ENCODE results near the gene OR11H1. TPM values are rescaled to one million over a fixed set of nuclear protein-coding genes. Genes with fewer than 3 reads are reported as not detected.
"Not testable (repeated sequence)": the region's sequence is repeated elsewhere in the genome, so short reads cannot be mapped to it uniquely, and the experiment has no call there.

OR11H1 gene, protein sequence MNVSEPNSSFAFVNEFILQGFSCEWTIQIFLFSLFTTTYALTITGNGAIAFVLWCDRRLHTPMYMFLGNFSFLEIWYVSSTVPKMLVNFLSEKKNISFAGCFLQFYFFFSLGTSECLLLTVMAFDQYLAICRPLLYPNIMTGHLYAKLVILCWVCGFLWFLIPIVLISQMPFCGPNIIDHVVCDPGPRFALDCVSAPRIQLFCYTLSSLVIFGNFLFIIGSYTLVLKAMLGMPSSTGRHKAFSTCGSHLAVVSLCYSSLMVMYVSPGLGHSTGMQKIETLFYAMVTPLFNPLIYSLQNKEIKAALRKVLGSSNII
- total RNA-seq (2014; rRNA removed; shearing (Covaris generic)): not detected in 2 replicates
- not detected in 2 replicates for polyA plus RNA-seq (2015; cell fraction: cytosol; rRNA removed)
- polyA plus RNA-seq (2015; cell fraction: nucleus; rRNA removed): not detected in 2 replicates

- DNase-seq (ENCODE audit: low read depth, low spot score); in situ Hi-C loops (cut with HindIII; ENCODE audit: low pct_unique_long_range_greater_than_20kb, low sequenced_read_pairs): not testable (repeated sequence)
These were observed at the start of gene OR11H1 for GRCh38 chr22:15527892-15528291. Gene OR11H1 (plus strand): TSS chr22:15528192. CDS start chr22:15528192, 0 bp downstream.

GRCh38 chr22:15509967-15510366 lies 18.0 kb upstream of the OR11H1 start:
- DNase-seq (ENCODE audit: low read depth, low spot score); in situ Hi-C loops (cut with HindIII; ENCODE audit: low pct_unique_long_range_greater_than_20kb, low sequenced_read_pairs): not testable (repeated sequence)

DNA sequence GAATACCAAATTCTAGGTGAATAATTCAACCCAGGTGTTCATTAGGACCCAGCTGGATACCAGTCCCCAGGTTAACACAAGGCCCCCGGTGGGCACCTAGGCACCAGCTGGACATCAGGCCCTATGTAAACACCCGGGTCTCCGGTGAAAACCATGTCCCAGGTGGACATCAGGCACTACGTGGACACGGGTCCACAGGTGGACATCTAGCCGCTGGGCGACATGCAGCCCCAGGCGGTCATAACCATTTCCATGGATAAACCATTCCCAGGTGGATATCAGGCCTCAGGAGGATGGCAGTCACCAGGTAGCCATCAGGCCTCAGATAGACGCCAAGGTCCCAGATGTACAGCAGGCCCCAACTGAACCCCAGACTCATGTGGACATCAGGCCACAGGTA lies 12.1 kb upstream of the OR11H1 start:
- in situ Hi-C loops (cut with HindIII; ENCODE audit: low pct_unique_long_range_greater_than_20kb, low sequenced_read_pairs); DNase-seq (ENCODE audit: low read depth, low spot score): not testable (repeated sequence)

- DNase-seq (ENCODE audit: low read depth, low spot score); in situ Hi-C loops (cut with HindIII; ENCODE audit: low pct_unique_long_range_greater_than_20kb, low sequenced_read_pairs): not testable (repeated sequence)
These were observed 25.8 kb downstream of the OR11H1 start for GRCh38 chr22:15553767-15554166.

DNA sequence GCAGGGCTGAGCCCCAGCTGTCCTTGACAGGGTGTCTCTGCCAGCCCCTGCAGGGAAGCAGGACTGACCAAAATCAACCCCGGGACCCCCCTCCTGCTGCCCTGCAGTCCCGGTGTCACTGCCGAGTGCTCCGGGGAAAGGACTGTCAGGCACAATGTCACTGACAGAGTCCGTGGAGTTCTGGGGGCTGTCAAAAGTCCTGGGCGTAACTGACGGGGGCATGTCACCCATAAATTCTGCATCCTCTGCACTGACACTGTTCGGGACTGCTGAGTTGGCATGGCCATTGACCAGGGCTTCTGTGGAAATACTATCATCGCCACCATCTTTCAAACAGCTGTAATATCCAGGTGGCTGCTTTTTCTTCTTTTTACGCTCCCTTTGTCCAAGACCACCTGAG lies 35.5 kb downstream of the OR11H1 start:
- DNase-seq (ENCODE audit: low read depth, low spot score); in situ Hi-C loops (cut with HindIII; ENCODE audit: low pct_unique_long_range_greater_than_20kb, low sequenced_read_pairs): not testable (repeated sequence)

DNA sequence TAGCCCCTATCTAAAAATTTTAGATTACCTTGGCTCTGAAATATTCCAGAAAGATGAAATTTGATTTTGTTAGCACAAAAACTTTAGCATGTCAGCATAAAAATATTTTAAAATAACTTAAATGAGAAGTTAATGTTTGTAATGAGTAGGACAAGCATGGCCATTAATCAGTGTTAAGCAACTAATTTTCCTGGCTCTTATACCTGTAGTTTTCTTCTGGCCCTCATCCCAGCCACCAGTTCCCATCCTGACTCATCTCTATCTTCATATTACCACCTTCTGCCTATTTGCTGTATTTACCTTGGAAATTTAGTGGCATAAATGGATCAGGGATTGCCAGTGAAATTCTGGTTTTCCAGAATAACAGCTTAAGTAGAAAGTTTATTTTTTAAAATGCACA lies 37.1 kb downstream of the OR11H1 start:
- in situ Hi-C loops (cut with HindIII; ENCODE audit: low pct_unique_long_range_greater_than_20kb, low sequenced_read_pairs): not testable (repeated sequence)

More for the DNA sequence above, 37.1 kb downstream of the OR11H1 start:
- DNase-seq (ENCODE audit: low read depth, low spot score): not testable (repeated sequence)

Other genes with a start within 250 kb of the OR11H1 start
- gene POTEH, start 161.8 kb downstream of the OR11H1 start, total RNA-seq (2014; rRNA removed; shearing (Covaris generic)): 0.40 TPM in 1 of 2 replicates, not detected in the other

Data from SK-MEL-5 (cell line).